HG02885 (cell line): ENCODE data around the gene GTF3C4.
"Not testable (repeated sequence)": the region's sequence is repeated elsewhere in the genome, so short reads cannot be mapped to it uniquely, and the experiment has no call there.

Source experiments
- ATAC-seq: cut with Tn5 transposase; IDR thresholded peaks from one replicate; pipeline ENCODE4 v1.9.1; 2021; ENCODE audit warnings: mild to moderate bottlenecking; ENCODE audit not compliant: unreplicated experiment, poor library complexity

Gene GTF3C4

DNA sequence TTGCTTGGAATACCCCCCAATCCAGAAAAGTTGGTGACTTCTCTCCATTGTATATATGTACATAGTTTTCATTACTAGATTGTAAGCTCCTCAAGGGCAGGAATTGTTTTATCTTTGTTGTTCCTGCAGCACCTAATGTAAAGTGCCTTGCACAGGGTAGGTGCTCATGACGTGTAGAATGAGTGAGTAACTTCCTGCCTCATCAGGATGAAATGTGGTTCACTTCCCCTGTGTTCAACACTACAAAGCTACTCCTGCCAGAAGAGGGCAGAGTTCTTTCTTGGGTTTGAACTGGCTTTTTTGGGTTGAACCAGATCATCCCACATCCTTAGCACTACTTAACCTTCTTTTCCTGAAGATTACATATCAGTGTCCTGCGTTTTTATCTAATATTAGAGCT, 23.9 kb downstream of the GTF3C4 start:
- ATAC-seq: no peak

GRCh38 chr9:132697230-132697629, 27.0 kb downstream of the GTF3C4 start:
- ATAC-seq: no peak

GRCh38 chr9:132698989-132699388, 28.7 kb downstream of the GTF3C4 start:
- ATAC-seq: no peak

GRCh38 chr9:132699956-132700355, 29.7 kb downstream of the GTF3C4 start:
- no peak for ATAC-seq

GRCh38 chr9:132702254-132702653, 32.0 kb downstream of the GTF3C4 start:
- no peak for ATAC-seq

GRCh38 chr9:132703336-132703735, 33.1 kb downstream of the GTF3C4 start:
- no peak for ATAC-seq

- no peak for ATAC-seq
Observed at GRCh38 chr9:132708239-132708638, 38.0 kb downstream of the GTF3C4 start.

- ATAC-seq: no peak
Observed at GRCh38 chr9:132708769-132709430, 38.6 kb downstream of the GTF3C4 start.

DNA sequence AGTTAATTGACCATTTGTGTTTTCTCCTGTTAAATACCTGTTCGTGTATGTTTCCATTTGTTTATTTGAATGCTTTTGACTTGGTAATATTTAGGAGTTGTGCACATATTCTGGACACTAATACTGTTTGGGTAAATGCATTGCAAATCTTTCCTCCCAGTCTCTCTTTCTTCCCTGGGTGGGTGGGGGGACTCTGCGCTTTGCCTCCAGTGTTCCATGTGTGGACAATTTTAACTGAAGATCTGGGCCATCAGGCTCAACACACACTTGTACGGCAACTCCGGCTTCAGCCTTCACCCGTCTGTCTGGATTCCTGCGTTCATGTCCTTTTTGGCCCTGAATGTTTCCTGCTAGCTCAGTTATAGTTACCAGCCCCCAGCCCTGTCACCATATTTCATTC, 40.1 kb downstream of the GTF3C4 start:
- no peak for ATAC-seq

DNA sequence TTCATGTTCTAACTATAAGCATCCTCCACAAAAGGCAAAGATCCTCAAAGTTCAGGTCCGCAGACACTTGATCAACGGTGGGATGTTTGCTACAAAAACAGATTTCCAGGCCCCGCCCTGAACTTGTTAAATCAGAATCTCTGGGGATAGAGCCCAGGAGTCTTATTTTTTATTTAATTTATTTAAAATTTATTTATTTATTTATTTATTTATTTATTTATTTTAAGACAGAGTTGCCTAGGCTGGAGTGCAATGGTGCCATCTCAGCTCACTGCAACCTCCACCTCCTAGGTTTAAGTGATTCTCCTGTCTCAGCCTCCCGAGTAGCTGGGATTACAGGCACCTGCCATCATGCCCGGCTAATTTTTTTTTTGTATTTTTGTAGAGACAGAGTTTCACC, 40.9 kb downstream of the GTF3C4 start:
- ATAC-seq: not testable (repeated sequence)

- ATAC-seq: no peak
Observed at GRCh38 chr9:132711846-132712245, 41.6 kb downstream of the GTF3C4 start.

DNA sequence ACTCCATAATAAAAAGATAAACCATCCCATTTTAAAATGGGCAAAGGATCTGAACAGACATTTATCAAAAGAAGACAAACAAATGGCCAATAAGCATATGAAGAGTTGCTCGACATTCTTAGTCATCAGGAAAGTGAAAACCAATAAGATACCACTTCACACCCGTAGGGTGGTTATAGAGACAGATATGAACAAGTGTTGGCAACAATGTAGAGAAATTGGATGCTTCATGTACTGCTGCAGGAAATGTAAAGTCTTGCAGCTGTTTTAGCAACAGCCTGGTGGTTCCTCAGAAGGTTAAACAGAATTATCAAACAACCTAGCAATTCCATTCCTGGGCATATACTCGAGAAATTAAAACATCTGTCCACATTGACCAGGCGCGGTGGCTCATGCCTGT, 42.5 kb downstream of the GTF3C4 start:
- no peak for ATAC-seq

DNA sequence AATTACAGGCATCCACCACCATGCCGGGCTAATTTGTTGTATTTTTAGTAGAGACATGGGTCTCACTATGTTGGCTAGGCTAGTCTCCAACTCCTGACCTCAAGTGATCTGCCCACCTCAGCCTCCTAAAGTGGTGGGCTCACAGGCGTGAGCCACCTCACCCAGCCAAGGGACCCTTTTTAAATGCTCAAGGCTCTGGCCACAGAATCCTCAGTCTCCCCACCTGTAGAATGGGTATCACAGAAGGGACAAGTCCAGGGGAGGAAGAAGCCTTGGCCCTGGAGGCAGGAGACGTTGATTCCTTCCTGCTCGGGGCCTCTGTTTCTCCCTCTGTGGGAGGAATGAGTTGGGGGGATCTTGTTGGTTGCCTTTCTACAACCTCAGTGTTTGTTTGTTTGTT, 45.7 kb downstream of the GTF3C4 start:
- ATAC-seq: no peak

GRCh38 chr9:132717326-132717945, 47.2 kb downstream of the GTF3C4 start:
- ATAC-seq: no peak

DNA sequence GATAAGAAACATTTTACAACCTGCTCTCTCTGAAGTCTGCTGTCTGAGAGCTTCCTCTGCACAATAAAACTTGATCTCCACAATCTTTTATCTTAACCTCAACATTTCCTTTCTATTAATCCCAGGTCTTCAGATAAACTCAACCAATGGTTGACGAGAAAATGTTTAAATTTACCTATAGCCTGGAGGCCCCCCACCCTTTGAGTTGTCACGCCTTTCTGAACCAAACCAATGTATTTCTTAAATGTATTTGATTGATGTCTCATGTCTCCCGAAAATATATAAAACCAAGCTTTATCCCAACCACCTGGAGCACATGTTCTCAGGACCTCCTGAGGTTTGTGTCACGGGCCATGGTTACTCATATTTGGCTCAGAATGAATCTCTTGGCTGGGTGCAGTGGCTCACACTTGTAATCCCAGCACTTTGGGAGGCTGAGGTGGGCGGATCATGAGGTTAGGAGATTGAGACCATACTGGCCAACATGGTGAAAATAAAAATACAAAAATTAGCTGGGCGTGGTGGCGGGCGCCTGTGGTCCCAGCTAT, 48.2 kb downstream of the GTF3C4 start:
- not testable (repeated sequence) for ATAC-seq

DNA sequence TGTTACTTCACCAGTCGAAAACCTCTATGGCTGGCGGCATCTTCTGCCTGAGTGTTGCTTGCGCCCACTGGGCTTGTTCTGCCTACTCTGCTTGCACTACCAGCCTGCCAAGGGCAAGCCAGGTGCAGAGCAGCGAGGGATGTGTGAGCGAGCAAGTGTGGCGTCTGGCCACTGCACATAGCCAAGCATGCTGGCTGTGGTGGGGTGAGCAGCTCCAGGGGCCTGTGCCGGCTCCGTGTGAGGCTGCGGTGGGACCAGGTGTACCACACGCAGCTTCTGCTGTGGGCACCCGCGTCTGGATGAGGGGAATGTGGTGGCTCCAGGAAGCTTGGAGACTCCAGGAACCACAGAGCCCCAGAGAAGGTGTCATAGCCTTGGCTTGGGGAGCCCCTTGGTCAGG, 51.4 kb downstream of the GTF3C4 start:
- no peak for ATAC-seq

GRCh38 chr9:132722564-132723065, 52.4 kb downstream of the GTF3C4 start:
- no peak for ATAC-seq

DNA sequence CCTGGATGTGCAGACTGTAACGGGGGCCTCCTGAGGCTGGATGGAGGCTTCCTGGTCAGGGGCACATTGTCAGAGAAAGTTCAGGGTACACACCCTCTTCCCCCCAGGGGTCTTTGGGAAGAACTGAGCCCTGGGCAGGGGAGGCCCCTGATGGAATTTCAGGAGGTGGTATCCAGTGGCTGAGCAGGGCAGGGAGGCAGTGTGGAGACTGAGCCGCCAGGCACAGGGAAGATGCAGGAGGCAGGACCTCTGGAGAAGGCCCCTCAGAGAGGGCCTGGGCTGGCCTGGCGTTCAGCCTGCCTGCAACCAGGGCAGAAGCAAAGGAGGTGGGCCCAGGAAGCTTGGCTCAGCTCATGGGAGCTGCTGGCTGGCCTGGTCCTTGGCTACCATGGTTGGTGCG, 53.5 kb downstream of the GTF3C4 start:
- ATAC-seq: no peak

DNA sequence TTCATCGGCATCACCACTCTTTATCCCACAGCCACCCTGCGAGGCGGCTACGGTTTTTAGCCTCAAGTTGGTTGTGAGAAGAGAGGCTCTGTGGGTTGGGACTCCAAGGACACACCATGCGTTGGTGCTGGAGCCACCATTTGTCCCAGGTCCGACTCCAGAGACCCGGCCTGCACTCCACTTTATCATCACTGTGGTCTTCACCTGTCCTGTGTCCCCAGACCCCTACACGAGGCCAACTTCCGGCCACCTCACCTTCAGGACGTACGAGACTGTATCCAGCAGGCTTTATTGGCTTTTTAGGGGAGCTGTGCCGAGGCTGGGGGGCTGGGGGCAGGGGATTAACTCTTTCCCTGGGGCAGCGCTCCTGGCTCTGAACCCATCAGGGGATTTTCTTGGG, 55.0 kb downstream of the GTF3C4 start:
- no peak for ATAC-seq

GRCh38 chr9:132726576-132727130, 56.4 kb downstream of the GTF3C4 start:
- ATAC-seq: no peak

GRCh38 chr9:132728071-132728470, 57.8 kb downstream of the GTF3C4 start:
- ATAC-seq: no peak
